GM19099 (cell line): ENCODE data around the gene PIGW.

Source experiments
- POLR2A ChIP-seq: IDR thresholded peaks from 3 replicates; pipeline ENCODE4 v1.6.1; 2011; ENCODE audit warnings: low read depth; ENCODE audit not compliant: insufficient read length; ENCODE audit errors: extremely low read depth

The PIGW gene

DNA sequence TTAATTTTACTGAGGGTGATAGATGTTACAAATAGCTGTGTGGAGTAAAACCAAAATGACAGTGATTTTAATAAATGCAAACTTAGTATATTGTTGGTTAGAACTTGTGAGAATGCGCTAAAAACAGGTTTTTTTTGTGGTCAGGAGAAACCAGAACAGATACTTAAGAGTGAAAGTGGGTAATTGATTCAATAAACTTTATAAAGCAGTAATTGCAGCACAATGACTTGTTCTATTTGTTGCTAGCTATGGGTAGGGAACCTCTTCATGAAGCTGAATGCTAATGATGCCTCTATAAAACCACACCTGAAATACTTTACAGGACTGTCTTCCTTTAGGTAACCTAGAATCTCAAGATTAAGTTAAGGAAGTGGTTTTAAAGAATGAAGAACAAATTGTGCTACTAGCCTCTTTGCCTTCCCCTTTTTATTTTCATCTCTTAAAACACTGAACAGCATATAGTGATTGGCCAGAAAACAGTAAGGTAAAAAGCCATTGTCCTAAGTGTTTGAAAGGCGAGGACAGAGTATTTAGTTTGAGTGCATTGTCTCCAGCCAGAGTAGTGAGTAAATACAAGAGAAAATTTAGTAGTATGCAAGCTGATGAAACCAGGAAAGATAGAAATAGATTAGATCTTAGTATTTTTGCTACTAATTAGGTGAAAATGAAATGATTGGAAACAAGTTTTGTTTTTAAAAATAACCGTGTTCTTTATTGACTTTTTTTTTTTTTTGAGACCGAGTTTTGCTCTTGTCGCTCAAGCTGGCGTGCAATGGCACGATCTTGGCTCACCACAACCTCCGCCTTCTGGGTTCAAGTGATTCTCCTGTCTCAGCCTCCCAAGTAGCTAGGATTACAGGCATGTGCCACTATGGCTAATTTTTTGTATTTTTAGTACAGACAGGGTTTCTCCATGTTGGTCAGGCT lies 16.0 kb downstream of the PIGW start:
- TF ChIP-seq POLR2A: no peak

DNA sequence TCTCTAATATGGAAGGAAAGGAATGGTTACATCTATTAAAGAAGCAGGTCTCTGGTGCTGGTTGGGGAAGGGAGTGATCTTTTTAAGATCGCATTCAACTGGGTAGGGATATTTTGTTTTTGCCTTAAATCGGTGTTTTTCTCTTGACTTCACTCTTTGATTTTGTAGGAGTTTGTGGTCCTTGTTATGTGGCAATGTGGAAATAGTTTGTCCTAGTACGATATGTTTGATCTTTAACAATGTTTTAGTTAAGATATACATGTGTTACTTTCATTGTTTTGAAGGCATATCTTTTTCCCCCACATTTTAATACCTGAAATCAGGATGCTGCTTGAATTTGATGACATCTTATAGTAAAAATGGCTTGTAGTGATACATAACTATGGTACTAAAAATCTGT lies 18.7 kb downstream of the PIGW start:
- no peak for TF ChIP-seq POLR2A

DNA sequence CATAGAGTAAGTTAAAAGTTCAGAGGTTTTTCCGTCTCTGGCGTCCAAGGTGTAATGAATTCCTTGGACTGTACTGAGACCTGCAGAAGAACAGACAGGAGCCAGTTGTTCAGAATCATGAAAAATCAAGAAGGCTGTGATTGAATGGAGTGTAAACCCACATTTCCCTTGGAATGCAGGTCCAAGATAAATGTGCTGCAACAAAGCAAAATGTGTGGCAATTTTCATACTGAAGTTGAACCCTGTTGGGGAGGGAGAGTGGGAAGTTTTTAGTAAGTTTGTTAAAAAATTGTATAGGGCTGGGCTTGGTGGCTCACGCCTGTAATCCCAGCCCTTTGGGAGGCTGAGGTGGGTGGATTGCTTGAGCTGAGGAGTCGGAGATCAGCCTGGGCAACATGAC lies 31.3 kb downstream of the PIGW start:
- no peak for TF ChIP-seq POLR2A

- TF ChIP-seq POLR2A: no peak
Measured at GRCh38 chr17:36575028-36575427, 40.2 kb downstream of the PIGW start.

- no peak for TF ChIP-seq POLR2A
Measured at GRCh38 chr17:36576793-36577192, 42.0 kb downstream of the PIGW start.

DNA sequence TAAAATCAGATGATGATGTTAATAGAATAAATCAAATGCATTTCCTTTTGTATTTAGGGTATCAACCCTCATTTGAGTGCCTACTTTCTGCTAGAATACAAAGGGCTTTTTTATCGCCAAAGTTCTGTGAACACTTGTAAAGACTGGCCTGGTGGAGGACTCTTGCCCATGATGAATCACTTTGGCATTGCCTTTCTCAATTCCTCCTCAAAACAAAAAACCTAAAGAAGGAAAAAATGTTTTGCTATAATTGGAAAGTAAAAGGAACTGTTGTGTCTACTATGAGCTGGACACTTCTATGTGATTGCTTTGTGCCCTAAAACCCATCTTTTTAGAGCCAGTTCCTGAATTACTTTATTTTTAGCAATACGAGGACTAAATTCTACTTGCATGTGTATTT lies 43.9 kb downstream of the PIGW start:
- no peak for TF ChIP-seq POLR2A

DNA sequence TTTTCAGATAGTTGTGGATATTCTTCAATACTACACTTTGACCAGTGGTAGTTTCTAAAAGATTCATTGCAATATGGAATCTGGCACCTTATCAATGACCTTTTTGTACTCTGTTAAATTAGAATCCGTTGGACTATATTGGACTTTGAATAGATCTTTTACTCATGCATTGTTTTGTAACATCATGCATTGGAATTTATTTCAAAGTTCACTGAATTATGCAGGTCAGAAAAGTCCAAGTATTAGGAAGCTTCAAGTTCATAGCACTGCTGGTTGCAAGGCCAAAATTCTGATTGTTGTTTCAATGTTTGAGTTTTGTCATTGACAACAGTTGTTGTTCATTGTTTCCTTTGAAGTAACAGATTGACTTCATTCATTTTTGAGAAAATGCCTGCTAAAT lies 49.0 kb downstream of the PIGW start:
- TF ChIP-seq POLR2A: no peak

GRCh38 chr17:36586138-36586537 lies 51.4 kb downstream of the PIGW start:
- no peak for TF ChIP-seq POLR2A
